ENCODE measurements around the gene INSYN2B.

INSYN2B gene

DNA sequence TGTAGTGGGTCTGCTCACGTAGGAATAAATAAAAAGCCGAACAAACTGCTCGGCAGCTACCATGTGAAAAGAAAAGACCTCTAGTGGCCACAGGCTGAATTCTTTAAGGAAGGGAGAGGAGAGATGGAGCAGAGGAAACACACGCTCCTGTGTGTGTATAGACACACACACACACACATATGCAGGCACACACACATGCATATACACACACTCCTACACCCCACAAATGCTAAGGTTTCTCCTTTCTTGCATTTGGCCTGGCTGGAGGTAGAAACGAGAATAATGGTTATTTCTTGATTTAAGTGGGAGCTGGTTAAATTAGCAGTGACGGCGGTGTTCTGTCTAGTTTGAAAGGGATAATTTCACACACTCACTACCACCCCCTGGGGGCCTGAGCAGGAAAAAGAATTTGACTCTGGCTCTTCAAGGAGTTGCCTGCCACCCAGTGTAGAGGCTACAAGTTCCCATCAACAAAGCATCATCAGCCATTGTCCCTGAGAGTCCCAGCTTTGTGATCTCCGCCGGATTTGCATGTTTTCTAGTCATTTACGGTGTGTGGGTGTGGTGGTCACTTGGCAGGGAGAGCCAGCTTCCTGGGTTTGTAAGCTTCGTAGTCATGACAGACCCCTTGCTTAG is at the start of gene INSYN2B:
INSYN2B (minus strand) TSS at position 78 of the 636 bp plus-strand sequence. CDS start 96,597 bp downstream, outside the sequence.
- peak within 1 kb of the TSS; percentile 34 for H3K4me3 ChIP-seq (ENCODE audit: low read length)
- TF ChIP-seq CTCF (IDR thresholded peaks at IDR 0.05; ENCODE audit: insufficient read depth, low read depth, low read length, missing control alignments): peak; percentile 71
- peak; percentile 88 for DNase-seq (ENCODE audit: low read depth)

GRCh38 chr5:170028124-170028523 is 47.8 kb upstream of the INSYN2B start:
- no peak overlapping the region for H3K4me3 ChIP-seq (ENCODE audit: low read length)
- DNase-seq (ENCODE audit: low read depth): peak; percentile 10
- TF ChIP-seq CTCF (IDR thresholded peaks at IDR 0.05; ENCODE audit: insufficient read depth, low read depth, low read length, missing control alignments): no peak

GRCh38 chr5:170025853-170026252 is 45.6 kb upstream of the INSYN2B start:
- H3K4me3 ChIP-seq (ENCODE audit: low read length): no peak overlapping the region
- TF ChIP-seq CTCF (IDR thresholded peaks at IDR 0.05; ENCODE audit: insufficient read depth, low read depth, low read length, missing control alignments): no peak
- no peak for DNase-seq (ENCODE audit: low read depth)

- no peak overlapping the region for H3K4me3 ChIP-seq (ENCODE audit: low read length)
- TF ChIP-seq CTCF (IDR thresholded peaks at IDR 0.05; ENCODE audit: insufficient read depth, low read depth, low read length, missing control alignments): no peak
- no peak for DNase-seq (ENCODE audit: low read depth)
Measured at GRCh38 chr5:170021506-170021905, 41.2 kb upstream of the INSYN2B start.

- TF ChIP-seq CTCF (IDR thresholded peaks at IDR 0.05; ENCODE audit: insufficient read depth, low read depth, low read length, missing control alignments): no peak
- no peak for DNase-seq (ENCODE audit: low read depth)
- H3K4me3 ChIP-seq (ENCODE audit: low read length): no peak overlapping the region
Measured at GRCh38 chr5:170020423-170020822, 40.1 kb upstream of the INSYN2B start.

DNA sequence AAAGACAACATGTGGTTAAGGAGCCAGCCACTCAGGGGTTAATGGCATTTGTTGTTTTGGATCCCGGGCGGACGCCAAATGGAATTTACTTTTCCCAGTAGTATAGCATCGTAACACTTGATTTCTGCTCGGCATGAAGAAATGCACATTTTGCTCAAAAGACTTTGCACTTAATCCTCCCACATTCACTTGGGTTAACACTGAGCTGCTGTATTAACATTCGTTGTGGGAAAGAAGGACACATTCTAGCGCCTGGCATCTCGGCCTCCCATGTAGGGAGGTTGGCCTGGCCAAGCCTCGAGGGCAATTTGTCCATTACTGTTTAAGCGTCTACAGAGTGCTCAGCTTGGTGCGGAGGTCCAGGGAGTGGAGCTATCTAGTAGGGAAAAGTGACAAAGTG is 32.3 kb upstream of the INSYN2B start:
- H3K4me3 ChIP-seq (ENCODE audit: low read length): no peak overlapping the region
- no peak for TF ChIP-seq CTCF (IDR thresholded peaks at IDR 0.05; ENCODE audit: insufficient read depth, low read depth, low read length, missing control alignments)
- no peak for DNase-seq (ENCODE audit: low read depth)

DNA sequence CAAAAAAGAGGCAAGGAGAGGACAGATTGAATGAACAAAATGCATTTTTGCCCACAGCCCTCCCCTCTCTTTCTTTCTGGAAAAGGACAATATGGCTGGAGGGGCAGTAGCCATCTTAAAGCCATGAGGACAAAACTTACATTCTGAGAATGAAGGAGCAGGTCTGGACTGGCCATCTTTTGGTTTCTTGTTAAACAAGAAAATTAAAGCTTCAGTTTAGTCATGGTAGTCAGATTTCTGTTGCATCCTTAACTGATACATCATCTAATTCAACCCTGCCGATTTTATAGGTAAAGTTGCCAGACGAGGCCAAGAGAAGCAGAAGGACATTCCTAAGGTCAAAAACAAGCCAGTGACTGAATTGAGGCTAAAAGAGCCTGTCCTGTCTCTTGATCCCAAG is 31.5 kb upstream of the INSYN2B start:
- peak; percentile 69 for DNase-seq (ENCODE audit: low read depth)
- no peak for TF ChIP-seq CTCF (IDR thresholded peaks at IDR 0.05; ENCODE audit: insufficient read depth, low read depth, low read length, missing control alignments)
- H3K4me3 ChIP-seq (ENCODE audit: low read length): no peak overlapping the region

Data from epithelial cell of esophagus (primary cell).